Measurements from ENCODE around the gene FAM177A1. TPM values are rescaled to one million over a fixed set of nuclear protein-coding genes. Genes with fewer than 3 reads are reported as not detected.

Gene FAM177A1
- total RNA-seq, 1 donor from 2014 or later: 82.4 TPM

DNA sequence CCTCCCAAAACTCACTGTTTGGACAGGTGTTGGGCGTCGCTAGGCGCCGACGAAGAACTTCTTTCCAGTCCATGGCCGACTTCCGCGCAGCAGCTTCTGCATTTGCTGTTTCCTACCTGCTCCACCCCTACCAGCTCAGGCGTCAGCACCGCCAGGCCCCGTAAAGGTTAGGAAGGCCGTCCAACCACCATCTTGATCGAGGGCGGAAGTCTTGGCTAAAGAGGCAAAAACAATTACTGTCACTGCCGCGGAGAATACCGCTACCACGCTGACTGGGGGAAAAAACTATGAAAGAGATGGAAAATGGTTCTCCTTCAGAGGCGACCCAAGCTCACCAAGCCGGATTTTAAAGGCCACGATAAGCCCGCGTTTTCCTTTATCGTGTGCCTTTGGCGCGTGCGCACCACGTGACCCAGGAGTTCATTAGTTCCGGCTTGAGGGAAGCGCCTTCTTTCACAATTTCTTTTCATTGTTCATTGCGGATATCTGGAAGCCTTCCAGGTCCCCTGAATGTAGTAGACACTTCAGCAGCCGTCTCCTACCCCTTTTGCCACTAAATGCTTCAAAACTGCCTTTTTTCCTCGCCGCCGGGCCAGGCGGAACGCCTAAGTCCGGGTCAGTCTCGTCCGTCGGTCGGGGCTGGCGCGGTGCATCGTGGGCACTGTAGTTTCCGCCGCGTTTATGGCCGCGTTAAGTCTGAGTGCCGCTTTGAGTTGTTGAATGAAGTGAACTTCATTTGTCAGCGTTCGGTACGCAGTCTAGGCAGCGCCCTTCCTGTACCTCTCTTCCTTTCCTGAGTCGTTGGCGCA is 76.0 kb downstream of the FAM177A1 start, which contains the start of the genes PPP2R3C and PRORP:
TSS of gene PPP2R3C (minus strand) at position 104 of the 809 bp plus-strand sequence. CDS start at position 73, 31 bp downstream.
TSS of gene PRORP (plus strand) at position 666 of the 809 bp plus-strand sequence. CDS start 694 bp downstream, outside the sequence.
- peak; percentile 90 for DNase-seq
- no peaks in the 10 kb centered on the region for H3K27me3 ChIP-seq (ENCODE audit: low read depth)
- no peaks in the 10 kb centered on the region for H3K9me3 ChIP-seq (replicated peaks)
- peaks cover 54% of the 10 kb centered on the region for H3K4me1 ChIP-seq
- H3K27ac ChIP-seq (replicated peaks): peak within 1 kb of the TSS; percentile 96
- peaks cover 8% of the 10 kb centered on the region for H3K36me3 ChIP-seq
- peak within 1 kb of the TSS; percentile 77 for H3K4me3 ChIP-seq
- TF ChIP-seq, protein P1, sequence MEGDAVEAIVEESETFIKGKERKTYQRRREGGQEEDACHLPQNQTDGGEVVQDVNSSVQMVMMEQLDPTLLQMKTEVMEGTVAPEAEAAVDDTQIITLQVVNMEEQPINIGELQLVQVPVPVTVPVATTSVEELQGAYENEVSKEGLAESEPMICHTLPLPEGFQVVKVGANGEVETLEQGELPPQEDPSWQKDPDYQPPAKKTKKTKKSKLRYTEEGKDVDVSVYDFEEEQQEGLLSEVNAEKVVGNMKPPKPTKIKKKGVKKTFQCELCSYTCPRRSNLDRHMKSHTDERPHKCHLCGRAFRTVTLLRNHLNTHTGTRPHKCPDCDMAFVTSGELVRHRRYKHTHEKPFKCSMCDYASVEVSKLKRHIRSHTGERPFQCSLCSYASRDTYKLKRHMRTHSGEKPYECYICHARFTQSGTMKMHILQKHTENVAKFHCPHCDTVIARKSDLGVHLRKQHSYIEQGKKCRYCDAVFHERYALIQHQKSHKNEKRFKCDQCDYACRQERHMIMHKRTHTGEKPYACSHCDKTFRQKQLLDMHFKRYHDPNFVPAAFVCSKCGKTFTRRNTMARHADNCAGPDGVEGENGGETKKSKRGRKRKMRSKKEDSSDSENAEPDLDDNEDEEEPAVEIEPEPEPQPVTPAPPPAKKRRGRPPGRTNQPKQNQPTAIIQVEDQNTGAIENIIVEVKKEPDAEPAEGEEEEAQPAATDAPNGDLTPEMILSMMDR (IDR thresholded peaks at IDR 0.05; ENCODE audit: borderline replicate concordance): no peak
- intact Hi-C loops (cut with micrococcal nuclease): no loop called here

GRCh38 chr14:35122696-35123387 is 76.8 kb downstream of the FAM177A1 start:
- peaks cover 8% of the 10 kb centered on the region for H3K36me3 ChIP-seq
- no peaks in the 10 kb centered on the region for H3K9me3 ChIP-seq (replicated peaks)
- intact Hi-C loops (cut with micrococcal nuclease): no loop called here
- peak overlapping the region; percentile 96 for H3K27ac ChIP-seq (replicated peaks)
- DNase-seq: no peak
- TF ChIP-seq, protein P1 (IDR thresholded peaks at IDR 0.05; ENCODE audit: borderline replicate concordance): no peak
- H3K4me1 ChIP-seq: peaks cover 47% of the 10 kb centered on the region
- no peaks in the 10 kb centered on the region for H3K27me3 ChIP-seq (ENCODE audit: low read depth)
- H3K4me3 ChIP-seq: peak overlapping the region; percentile 77

- TF ChIP-seq, protein P1 (IDR thresholded peaks at IDR 0.05; ENCODE audit: borderline replicate concordance): no peak
- H3K27me3 ChIP-seq (ENCODE audit: low read depth): no peaks in the 10 kb centered on the region
- no peaks in the 10 kb centered on the region for H3K9me3 ChIP-seq (replicated peaks)
- intact Hi-C loops (cut with micrococcal nuclease): no loop called here
- peaks cover 45% of the 10 kb centered on the region for H3K4me1 ChIP-seq
- DNase-seq: no peak
- H3K36me3 ChIP-seq: peaks cover 8% of the 10 kb centered on the region
- peak overlapping the region; percentile 77 for H3K4me3 ChIP-seq
- H3K27ac ChIP-seq (replicated peaks): peak overlapping the region; percentile 96
These were observed 77.3 kb downstream of the FAM177A1 start for GRCh38 chr14:35123388-35123703.

DNA sequence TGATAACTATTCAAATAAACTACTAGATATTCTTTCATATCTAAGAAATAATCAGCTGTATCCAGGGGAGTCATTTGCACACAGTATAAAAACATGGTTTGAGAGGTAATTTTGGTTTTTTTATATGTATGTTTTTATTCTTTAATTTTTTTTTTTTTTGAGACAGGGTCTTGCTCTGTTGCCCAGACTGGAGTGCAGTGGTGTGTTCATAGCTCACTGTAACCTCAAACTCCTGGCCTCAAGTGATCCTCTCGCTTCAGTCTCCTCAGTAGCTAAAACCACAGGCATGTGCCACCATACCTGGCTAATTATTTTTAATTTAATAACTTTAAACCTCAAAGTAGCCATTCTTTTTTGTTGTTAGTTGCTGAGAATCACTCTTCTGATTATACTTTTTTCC is 78.1 kb downstream of the FAM177A1 start:
- Histone ChIP-seq H3K27me3 (ENCODE audit: low read depth) (no peaks in the 10 kb centered on the region), H3K4me1 (peaks cover 38% of the 10 kb centered on the region), H3K4me3 (no peak overlapping the region), H3K27ac (replicated peaks) (no peak overlapping the region), H3K9me3 (replicated peaks) (no peaks in the 10 kb centered on the region), H3K36me3 (peaks cover 8% of the 10 kb centered on the region)
- intact Hi-C loops (cut with micrococcal nuclease): no loop called here
- DNase-seq: no peak
- TF ChIP-seq, protein P1 (IDR thresholded peaks at IDR 0.05; ENCODE audit: borderline replicate concordance): no peak

Other genes starting within 250 kb of the FAM177A1 start
- 4.5 TPM for gene BAZ1A, start 170.9 kb upstream of the FAM177A1 start, total RNA-seq
- gene SRP54, start 63.3 kb upstream of the FAM177A1 start, total RNA-seq: 28.5 TPM
- 26.5 TPM for gene PPP2R3C, start 75.7 kb downstream of the FAM177A1 start, total RNA-seq
- 23.6 TPM for gene PRORP, start 76.3 kb downstream of the FAM177A1 start, total RNA-seq
- 179 TPM for gene PSMA6, start 246.1 kb downstream of the FAM177A1 start, total RNA-seq

Data from left ventricle myocardium inferior (tissue), 1 donor.